BJ (cell line): ENCODE results near the gene HAT1. TPM values are rescaled to one million over a fixed set of nuclear protein-coding genes. Genes with fewer than 3 reads are reported as not detected.

ENCODE experiments used
- CTCF ChIA-PET: fragments of 350-600 bp; formaldehyde crosslinking; extraction: SDS; loops from one replicate; lab custom pipeline; 2021; ENCODE audit warnings: antibody characterized with exemption, inconsistent platforms; lab: Yijun Ruan, JAX
- POLR2A ChIA-PET: fragments of 300-600 bp; sonication (Branson Sonifier 250); formaldehyde crosslinking; extraction: SDS; loops from one replicate; lab custom pipeline; 2021; ENCODE audit warnings: antibody characterized with exemption; lab: Charles Lee
- DNase-seq: peaks from one replicate; pipeline ENCODE4 v3.0.0-alpha.2; 2011; ENCODE audit warnings: low read depth
- H3K27me3 ChIP-seq: 2 replicates; pipeline ENCODE4 v1.6.0; 2011; ENCODE audit warnings: low read length; ENCODE audit not compliant: control insufficient read depth, insufficient read depth
- H3K36me3 ChIP-seq: 2 replicates; pipeline ENCODE4 v1.5.1; 2011; ENCODE audit warnings: low read length; ENCODE audit not compliant: control insufficient read depth, insufficient read depth
- H3K4me3 ChIP-seq: 2 replicates; pipeline ENCODE4 v1.5.1; 2011; ENCODE audit warnings: low read depth, mild to moderate bottlenecking, control low read depth, low read length
- polyA plus RNA-seq: library from polyadenylated mRNA; depleted of rRNA; stranded (reverse); fragments of >200 nt; gene quantifications from 2 replicates; pipeline ENCODE4 v1.2.3, GENCODE V29; 2011
- TF ChIP-seq, protein P1 (sequence below): IDR thresholded peaks from 2 replicates; pipeline ENCODE4 v1.5.1; 2011; ENCODE audit warnings: low read depth, mild to moderate bottlenecking, control low read depth, inconsistent platforms, low read length, moderate library complexity; ENCODE audit not compliant: insufficient read depth

HAT1 gene
- polyA plus RNA-seq, 1 experiment, result 19.9 TPM

DNA sequence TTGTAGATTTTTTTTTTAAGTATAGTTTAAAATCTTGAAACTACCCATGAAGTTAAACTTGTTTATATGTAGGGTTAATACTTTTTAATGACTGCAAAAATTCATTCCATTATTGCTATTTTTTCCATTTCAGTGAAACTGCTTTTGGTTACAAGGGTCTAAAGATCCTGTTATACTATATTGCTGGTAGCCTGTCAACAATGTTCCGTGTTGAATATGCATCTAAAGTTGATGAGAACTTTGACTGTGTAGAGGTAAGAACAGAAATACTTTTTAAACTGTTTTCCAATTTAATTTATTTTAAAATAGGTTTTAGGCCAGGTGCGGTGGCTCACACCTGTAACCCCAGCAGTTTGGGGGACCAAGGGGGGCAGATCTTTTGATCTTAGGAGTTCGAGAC is 30.5 kb downstream of the HAT1 start:
- H3K36me3 ChIP-seq, result no peaks in the 10 kb centered on the region; the same call in 1 of the 2 replicates
- H3K27me3 ChIP-seq, result no peaks in the 10 kb centered on the region
- ChIA-PET POLR2A (no interaction called here), CTCF (interaction anchor here (0.6 to 1.3 kb wide), 2 partner anchors 154 to 161 kb away, joined by 3 read pairs; no protein-coding TSS in a partner anchor)
- DNase-seq, result no peak
- H3K4me3 ChIP-seq, result no peak overlapping the region
- TF ChIP-seq, protein P1, sequence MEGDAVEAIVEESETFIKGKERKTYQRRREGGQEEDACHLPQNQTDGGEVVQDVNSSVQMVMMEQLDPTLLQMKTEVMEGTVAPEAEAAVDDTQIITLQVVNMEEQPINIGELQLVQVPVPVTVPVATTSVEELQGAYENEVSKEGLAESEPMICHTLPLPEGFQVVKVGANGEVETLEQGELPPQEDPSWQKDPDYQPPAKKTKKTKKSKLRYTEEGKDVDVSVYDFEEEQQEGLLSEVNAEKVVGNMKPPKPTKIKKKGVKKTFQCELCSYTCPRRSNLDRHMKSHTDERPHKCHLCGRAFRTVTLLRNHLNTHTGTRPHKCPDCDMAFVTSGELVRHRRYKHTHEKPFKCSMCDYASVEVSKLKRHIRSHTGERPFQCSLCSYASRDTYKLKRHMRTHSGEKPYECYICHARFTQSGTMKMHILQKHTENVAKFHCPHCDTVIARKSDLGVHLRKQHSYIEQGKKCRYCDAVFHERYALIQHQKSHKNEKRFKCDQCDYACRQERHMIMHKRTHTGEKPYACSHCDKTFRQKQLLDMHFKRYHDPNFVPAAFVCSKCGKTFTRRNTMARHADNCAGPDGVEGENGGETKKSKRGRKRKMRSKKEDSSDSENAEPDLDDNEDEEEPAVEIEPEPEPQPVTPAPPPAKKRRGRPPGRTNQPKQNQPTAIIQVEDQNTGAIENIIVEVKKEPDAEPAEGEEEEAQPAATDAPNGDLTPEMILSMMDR, result no peak

DNA sequence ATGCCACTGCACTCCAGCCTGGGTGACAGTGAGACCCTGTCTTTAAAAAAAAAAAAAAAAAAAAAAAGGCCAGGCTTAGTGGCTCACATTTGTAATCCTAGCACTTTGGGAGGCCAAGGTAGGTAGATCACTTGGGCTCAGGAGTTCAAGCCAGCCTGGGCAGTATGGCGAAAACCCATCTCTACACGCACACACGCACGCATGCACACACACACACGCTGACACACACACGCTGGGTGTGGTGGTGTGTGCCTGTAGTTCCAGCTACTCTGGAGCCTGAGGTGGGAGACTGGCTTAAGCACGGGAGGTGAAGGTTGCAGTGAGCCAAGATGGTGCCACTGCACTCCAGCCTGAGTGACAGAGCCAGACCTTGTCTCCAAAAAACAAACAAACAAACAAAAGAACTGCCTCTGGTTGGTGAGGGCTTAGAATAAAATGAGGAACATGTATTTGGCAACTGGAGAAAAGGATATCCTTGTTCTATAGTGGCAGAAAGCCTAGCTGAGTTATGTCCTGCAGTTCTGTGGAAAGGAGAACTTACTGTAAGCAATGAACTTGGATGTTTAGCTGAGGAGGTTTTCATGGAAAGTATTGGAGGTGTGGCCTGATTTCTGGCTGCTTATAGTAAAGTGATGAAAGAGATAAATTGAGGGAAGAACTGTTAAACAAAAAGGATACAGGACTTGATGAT is 34.0 kb downstream of the HAT1 start:
- Histone ChIP-seq H3K4me3 (no peak overlapping the region), H3K27me3 (no peaks in the 10 kb centered on the region), H3K36me3 (no peaks in the 10 kb centered on the region)
- ChIA-PET CTCF (interaction anchor here (1.5 kb wide), 2 partner anchors 20 to 63 kb away, joined by 3 read pairs; no protein-coding TSS in a partner anchor), POLR2A (no interaction called here)
- TF ChIP-seq, protein P1, result no peak
- no peak for DNase-seq

DNA sequence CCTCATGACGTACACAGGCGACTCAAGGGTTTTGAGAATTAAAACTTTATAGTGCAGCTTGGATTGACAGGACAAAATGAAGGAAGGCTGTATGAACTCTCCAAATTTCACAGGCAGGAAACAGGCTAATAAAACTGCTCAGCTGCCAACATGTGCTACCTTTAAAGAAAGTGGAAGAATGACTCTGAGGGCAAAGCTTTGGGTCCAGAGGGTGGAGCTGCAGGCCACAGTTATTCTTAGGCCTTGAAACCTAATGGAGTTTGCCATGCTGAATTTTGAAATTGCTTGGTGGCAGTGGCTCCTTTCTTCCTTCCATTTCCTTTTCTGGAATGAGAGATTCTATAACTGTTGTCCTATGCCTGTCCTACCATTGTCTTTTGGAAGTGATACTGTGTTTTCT is 34.8 kb downstream of the HAT1 start:
- POLR2A ChIA-PET, result no interaction called here
- TF ChIP-seq, protein P1, result peak; percentile 10; the same call in 1 of the 2 replicates
- Histone ChIP-seq H3K4me3 (no peak overlapping the region), H3K36me3 (no peaks in the 10 kb centered on the region), H3K27me3 (no peaks in the 10 kb centered on the region)
- CTCF ChIA-PET, result interaction anchor here (1.5 kb wide), 2 partner anchors 21 to 64 kb away, joined by 3 read pairs; no protein-coding TSS in a partner anchor
- DNase-seq, result no peak

DNA sequence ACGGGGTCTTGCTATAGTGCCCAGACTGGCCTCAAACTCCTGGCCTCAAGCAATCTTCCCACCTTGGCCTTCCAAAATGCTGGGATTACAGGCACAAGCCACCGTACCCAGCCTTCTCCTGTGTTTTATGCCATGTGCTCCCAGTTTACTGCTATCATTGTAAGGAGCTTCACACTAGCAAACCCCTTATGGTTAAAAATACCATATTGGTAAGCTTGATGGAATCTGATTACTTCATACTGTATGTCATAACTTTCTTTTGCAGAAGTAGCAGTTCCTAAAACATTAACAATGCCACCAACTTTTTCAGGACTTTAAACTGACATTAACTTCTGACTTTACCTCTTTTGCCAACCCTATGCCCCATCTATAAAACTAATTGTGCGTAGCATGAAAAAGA is 36.2 kb downstream of the HAT1 start:
- DNase-seq, result peak; percentile 47
- H3K36me3 ChIP-seq, result no peaks in the 10 kb centered on the region
- TF ChIP-seq, protein P1, result no peak
- CTCF ChIA-PET, result no interaction called here
- no peaks in the 10 kb centered on the region for H3K27me3 ChIP-seq
- H3K4me3 ChIP-seq, result no peak overlapping the region
- POLR2A ChIA-PET, result no interaction called here

DNA sequence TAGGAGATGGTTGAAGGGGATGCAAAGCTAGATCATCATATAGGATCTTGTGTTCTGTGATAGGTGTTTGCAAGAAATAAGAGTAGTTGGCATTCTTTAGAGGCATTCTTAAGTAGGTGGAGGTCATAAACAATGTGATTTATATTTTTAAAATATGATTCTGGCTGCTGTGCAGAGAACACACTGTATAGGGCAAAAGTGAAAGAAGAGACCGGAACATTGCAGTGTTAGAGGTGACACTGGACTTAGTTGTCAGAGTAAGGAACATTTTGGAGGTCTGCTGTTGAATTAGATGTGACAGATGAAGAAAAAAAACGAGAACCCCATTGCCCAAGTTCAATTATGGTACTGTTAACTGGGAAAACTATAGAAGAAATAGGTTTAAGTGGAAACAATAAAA is 37.7 kb downstream of the HAT1 start:
- DNase-seq, result no peak
- CTCF ChIA-PET, result interaction anchor here (0.9 to 1.2 kb wide), 2 partner anchors 17 to 146 kb away, joined by 3 to 4 read pairs; no protein-coding TSS in a partner anchor

More for the DNA sequence above, 37.7 kb downstream of the HAT1 start:
- POLR2A ChIA-PET, result interaction anchor here (0.8 kb wide), 1 partner anchor 10 kb away, joined by 3 read pairs; no protein-coding TSS in a partner anchor
- no peak overlapping the region for H3K4me3 ChIP-seq
- no peaks in the 10 kb centered on the region for H3K36me3 ChIP-seq
- no peaks in the 10 kb centered on the region for H3K27me3 ChIP-seq
- TF ChIP-seq, protein P1, result no peak
